ENCODE measurements around the gene C1QL3.

GRCh38 chr10:16519250-16519907, 2.3 kb downstream of the C1QL3 start:
- no peak for TF ChIP-seq CTCF (conservative IDR thresholded peaks at IDR 0.05; ENCODE audit: low read depth, low read length)
- no peak for TF ChIP-seq RAD21 (IDR thresholded peaks at IDR 0.05; ENCODE audit: low read length)
- no peak for TF ChIP-seq ELK1 (IDR thresholded peaks at IDR 0.05; ENCODE audit: borderline replicate concordance, low read depth, low read length)
- TF ChIP-seq POLR2A (IDR thresholded peaks at IDR 0.05; ENCODE audit: low read depth, low read length): no peak
- no peak for TF ChIP-seq FOS (IDR thresholded peaks at IDR 0.05; ENCODE audit: low read depth, low read length)
- no peak for TF ChIP-seq NFE2L2 (IDR thresholded peaks at IDR 0.05; ENCODE audit: low read depth, low read length)
- TF ChIP-seq CEBPB (IDR thresholded peaks at IDR 0.05; ENCODE audit: low read depth, low read length): no peak
- no peak for TF ChIP-seq BHLHE40 (IDR thresholded peaks at IDR 0.05; ENCODE audit: low read depth, low read length)
- TF ChIP-seq SMC3 (IDR thresholded peaks at IDR 0.05; ENCODE audit: low read depth, low read length): no peak
- TF ChIP-seq USF2 (IDR thresholded peaks at IDR 0.05; ENCODE audit: low read depth, low read length): no peak
- no peak for TF ChIP-seq MAFK (IDR thresholded peaks at IDR 0.05; ENCODE audit: low read depth, low read length)
- no peak for TF ChIP-seq MXI1 (IDR thresholded peaks at IDR 0.05; ENCODE audit: borderline replicate concordance, low read depth, low read length)
